Adrenal gland (tissue), 5 donors: Measurements from ENCODE around the gene RBM28.

Source experiments
- POLR2A ChIP-seq, 2 donors: fragments of 450-650 bp; IDR thresholded peaks; one replicate each; pipeline ENCODE4 v1.6.1; 2017; ENCODE audit warnings: antibody characterized with exemption in 2 of 2, mild to moderate bottlenecking in 2 of 2, moderate library complexity in 1 of 2
- TF ChIP-seq, protein P1 (sequence below), 6 experiments: fragments of 450-650 bp in 4 of 6; fragments of 200-600 bp in 2 of 6; sonication (generic) in 1 of 6; IDR thresholded peaks; 1 replicate in 5 of 6; 2 replicates in 1 of 6; pipeline versions ENCODE4 v1.5.1 to v1.8.0; 2016 to 2021; ENCODE audit warnings: antibody characterized with exemption in 6 of 6, mild to moderate bottlenecking in 2 of 6, moderate library complexity in 1 of 6
- donor health status: DM: no; HTN: no; CAD: no.

DNA sequence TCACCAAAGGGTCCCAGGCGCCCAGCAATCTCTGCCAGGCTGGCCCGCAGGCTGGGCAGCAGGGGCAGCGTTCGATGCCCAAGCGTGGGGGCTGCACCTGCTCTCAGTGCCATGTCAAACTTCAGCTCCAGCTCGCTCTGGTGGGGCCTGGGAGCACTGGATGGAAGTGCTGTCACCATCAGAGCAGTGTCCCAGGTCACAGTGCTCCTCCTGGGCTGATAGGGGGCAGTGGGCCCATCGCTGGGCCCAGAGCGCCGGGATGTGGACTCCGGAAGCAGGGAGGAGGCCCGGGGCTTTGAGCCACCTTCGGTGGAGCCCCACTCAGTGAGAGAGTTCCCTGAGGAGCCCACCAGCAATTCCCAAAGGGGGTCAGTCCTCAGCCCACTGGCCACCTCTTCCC lies 15.6 kb upstream of the RBM28 start:
- TF ChIP-seq, protein P1, sequence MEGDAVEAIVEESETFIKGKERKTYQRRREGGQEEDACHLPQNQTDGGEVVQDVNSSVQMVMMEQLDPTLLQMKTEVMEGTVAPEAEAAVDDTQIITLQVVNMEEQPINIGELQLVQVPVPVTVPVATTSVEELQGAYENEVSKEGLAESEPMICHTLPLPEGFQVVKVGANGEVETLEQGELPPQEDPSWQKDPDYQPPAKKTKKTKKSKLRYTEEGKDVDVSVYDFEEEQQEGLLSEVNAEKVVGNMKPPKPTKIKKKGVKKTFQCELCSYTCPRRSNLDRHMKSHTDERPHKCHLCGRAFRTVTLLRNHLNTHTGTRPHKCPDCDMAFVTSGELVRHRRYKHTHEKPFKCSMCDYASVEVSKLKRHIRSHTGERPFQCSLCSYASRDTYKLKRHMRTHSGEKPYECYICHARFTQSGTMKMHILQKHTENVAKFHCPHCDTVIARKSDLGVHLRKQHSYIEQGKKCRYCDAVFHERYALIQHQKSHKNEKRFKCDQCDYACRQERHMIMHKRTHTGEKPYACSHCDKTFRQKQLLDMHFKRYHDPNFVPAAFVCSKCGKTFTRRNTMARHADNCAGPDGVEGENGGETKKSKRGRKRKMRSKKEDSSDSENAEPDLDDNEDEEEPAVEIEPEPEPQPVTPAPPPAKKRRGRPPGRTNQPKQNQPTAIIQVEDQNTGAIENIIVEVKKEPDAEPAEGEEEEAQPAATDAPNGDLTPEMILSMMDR (IDR thresholded peaks at IDR 0.05): no peak
- no peak for TF ChIP-seq POLR2A (IDR thresholded peaks at IDR 0.05)
